HCT116 (cell line): Measurements from ENCODE around the gene LDLRAD4. TPM values are rescaled to one million over a fixed set of nuclear protein-coding genes. Genes with fewer than 3 reads are reported as not detected.

Experiments used
- ATAC-seq: fragments of 200-7000 bp; cut with Tn5 transposase; 2 replicates; pipeline ENCODE4 v1.9.1; 2020; ENCODE audit warnings: mild to moderate bottlenecking, moderate library complexity
- BruUV-seq: library from RNA; stranded (reverse); fragments of 400-500 nt; replicated peaks from 2 replicates; lab custom pipeline; 2021; lab: Mats Ljungman, UMichigan
- CTCF ChIA-PET: fragments of 300-600 bp; sonication (Branson Sonifier 250); formaldehyde crosslinking; loops from one replicate; lab custom pipeline; 2021; ENCODE audit warnings: antibody characterized with exemption; lab: Charles Lee
- POLR2A ChIA-PET: fragments of 300-600, 350-600 bp; sonication (Branson Sonifier 250); formaldehyde crosslinking; loops from one replicate; lab custom pipeline; 2021; ENCODE audit warnings: antibody characterized with exemption; lab: Charles Lee
- RAD21 ChIA-PET, 2 experiments: fragments of 300-600 bp; sonication (Branson Sonifier 250); formaldehyde crosslinking; loops; one replicate each; lab custom pipeline; 2023; ENCODE audit warnings: low total read pairs in 2 of 2; ENCODE audit not compliant: uncharacterized antibody in 2 of 2, unreplicated experiment in 2 of 2, low non-redundant PET in 1 of 2; lab: Charles Lee
- DNase-seq: peaks from one replicate; pipeline ENCODE4 v3.0.0-alpha.2; 2010; ENCODE audit warnings: low read depth, low spot score
- H2AFZ ChIP-seq: fragments of 200-600 bp; shearing (Covaris generic), sonication (generic); 2 replicates; pipeline ENCODE4 v1.6.1; 2017; ENCODE audit warnings: low read depth, mixed run types, mixed read lengths, antibody characterized with exemption, low read length; ENCODE audit not compliant: poor library complexity, severe bottlenecking
- H3K27ac ChIP-seq: 2 replicates; pipeline ENCODE4 v1.5.1; 2012; ENCODE audit warnings: low read depth, low read length
- H3K27me3 ChIP-seq: fragments of 200-600 bp; sonication (generic); 2 replicates; pipeline ENCODE4 v1.6.1; 2016; ENCODE audit warnings: mixed run types, low read length, mixed read lengths; ENCODE audit not compliant: insufficient read depth
- H3K36me3 ChIP-seq, 2 experiments: fragments of 200-500 bp in 1 of 2; fragments of 200-600 bp in 1 of 2; sonication (Bioruptor generic) in 1 of 2; sonication (generic) in 1 of 2; 2 replicates each; pipeline versions ENCODE4 v1.5.1 to v1.6.1; 2014 to 2016; ENCODE audit warnings: low read length in 2 of 2, inconsistent platforms in 1 of 2, mixed read lengths in 1 of 2, mixed run types in 1 of 2; ENCODE audit not compliant: insufficient read depth in 2 of 2, control insufficient read depth in 1 of 2
- H3K4me1 ChIP-seq, 2 experiments: fragments of 200-600 bp in 1 of 2; sonication (generic) in 1 of 2; 2 replicates each; pipeline versions ENCODE4 v1.5.1 to v1.6.1; 2012 to 2017; ENCODE audit warnings: low read length in 2 of 2, inconsistent platforms in 1 of 2, mild to moderate bottlenecking in 1 of 2, mixed read lengths in 1 of 2, mixed run types in 1 of 2, moderate library complexity in 1 of 2; ENCODE audit not compliant: insufficient read depth in 2 of 2, control insufficient read depth in 1 of 2
- H3K4me2 ChIP-seq: fragments of 200-600 bp; sonication (generic); 2 replicates; pipeline ENCODE4 v1.6.1; 2017; ENCODE audit warnings: mixed run types, low read length, mixed read lengths
- H3K4me3 ChIP-seq, 2 experiments: fragments of 200-600 bp in 1 of 2; sonication (generic) in 1 of 2; replicated peaks in 1 of 2; 2 replicates each; pipeline ENCODE4 v1.5.1; 2011 to 2016; ENCODE audit warnings: low read length in 2 of 2, control low read depth in 1 of 2, low read depth in 1 of 2, mild to moderate bottlenecking in 1 of 2, mixed read lengths in 1 of 2, mixed run types in 1 of 2
- H3K79me2 ChIP-seq: fragments of 200-600 bp; sonication (generic); 2 replicates; pipeline ENCODE4 v1.6.1; 2017; ENCODE audit warnings: mild to moderate bottlenecking, mixed run types, low read length, moderate library complexity, mixed read lengths; ENCODE audit not compliant: insufficient read depth
- H3K9ac ChIP-seq: fragments of 200-600 bp; sonication (generic); 2 replicates; pipeline ENCODE4 v1.6.1; 2016; ENCODE audit warnings: low read length, mixed read lengths
- H3K9me2 ChIP-seq: fragments of 200-600 bp; sonication (generic), shearing (Covaris generic); 2 replicates; pipeline ENCODE4 v1.6.1; 2017; ENCODE audit warnings: mixed run types, mild to moderate bottlenecking, moderate library complexity; ENCODE audit not compliant: insufficient read depth
- H3K9me3 ChIP-seq, 2 experiments: fragments of 200-500 bp in 1 of 2; fragments of 200-600 bp in 1 of 2; sonication (Bioruptor generic) in 1 of 2; sonication (generic) in 1 of 2; 2 replicates each; pipeline ENCODE4 v1.6.1; 2014 to 2017; ENCODE audit warnings: low read length in 2 of 2, mixed read lengths in 2 of 2, inconsistent platforms in 1 of 2, low read depth in 1 of 2, mild to moderate bottlenecking in 1 of 2, mixed run types in 1 of 2, moderate library complexity in 1 of 2; ENCODE audit not compliant: control insufficient read depth in 1 of 2, insufficient read depth in 1 of 2
- H4K20me1 ChIP-seq: fragments of 200-600 bp; sonication (generic), shearing (Covaris generic); 2 replicates; pipeline ENCODE4 v1.6.1; 2017; ENCODE audit warnings: mixed run types, mild to moderate bottlenecking, moderate library complexity; ENCODE audit not compliant: insufficient read depth
- CEBPB ChIP-seq: IDR thresholded peaks from 2 replicates; pipeline ENCODE4 v1.6.1; 2012; ENCODE audit warnings: low read depth
- ELF1 ChIP-seq: IDR thresholded peaks from 2 replicates; pipeline ENCODE4 v1.6.1; 2012; ENCODE audit warnings: low read depth, borderline replicate concordance
- EZH2 ChIP-seq: fragments of 200-600 bp; sonication (generic); IDR thresholded peaks from 2 replicates; pipeline ENCODE4 v1.6.1; 2017; ENCODE audit warnings: antibody characterized with exemption, mixed run types
- JUND ChIP-seq: IDR thresholded peaks from 2 replicates; pipeline ENCODE4 v1.6.1; 2012
- SIN3A ChIP-seq: IDR thresholded peaks from 2 replicates; pipeline ENCODE4 v1.6.1; 2012; ENCODE audit warnings: low read depth
- SP1 ChIP-seq: IDR thresholded peaks from 2 replicates; pipeline ENCODE4 v1.6.1; 2012; ENCODE audit warnings: low read depth
- SRF ChIP-seq: IDR thresholded peaks from 2 replicates; pipeline ENCODE4 v1.6.1; 2012; ENCODE audit warnings: low read depth
- YY1 ChIP-seq: IDR thresholded peaks from 2 replicates; pipeline ENCODE4 v1.6.1; 2011; ENCODE audit warnings: low read length, low read depth, moderate library complexity, mild to moderate bottlenecking; ENCODE audit not compliant: insufficient replicate concordance; ENCODE audit errors: extremely low read depth
- ZNF274 ChIP-seq: fragments of 200-500 bp; sonication (Bioruptor generic); IDR thresholded peaks from 2 replicates; pipeline ENCODE4 v1.6.1; 2014; ENCODE audit warnings: mild to moderate bottlenecking, low read depth, low read length, inconsistent platforms
- intact Hi-C: fragments of 100-400 bp; cut with micrococcal nuclease; formaldehyde crosslinking; loops from 2 replicates; pipeline ENCODE4 v1.10.0; 2022
- total RNA-seq: library from RNA; stranded (reverse); gene quantifications from one replicate; pipeline ENCODE4 v1.2.1, GENCODE V29; 2021; ENCODE audit not compliant: unreplicated experiment
- TF ChIP-seq, protein P1 (sequence below): IDR thresholded peaks from 2 replicates; pipeline ENCODE4 v1.6.1; 2011; ENCODE audit warnings: mild to moderate bottlenecking, low read length, moderate library complexity; ENCODE audit not compliant: insufficient replicate concordance; ENCODE audit errors: extremely low read depth

The LDLRAD4 gene
- total RNA-seq, 1 experiment from 2014 or later: 1.2 TPM

DNA sequence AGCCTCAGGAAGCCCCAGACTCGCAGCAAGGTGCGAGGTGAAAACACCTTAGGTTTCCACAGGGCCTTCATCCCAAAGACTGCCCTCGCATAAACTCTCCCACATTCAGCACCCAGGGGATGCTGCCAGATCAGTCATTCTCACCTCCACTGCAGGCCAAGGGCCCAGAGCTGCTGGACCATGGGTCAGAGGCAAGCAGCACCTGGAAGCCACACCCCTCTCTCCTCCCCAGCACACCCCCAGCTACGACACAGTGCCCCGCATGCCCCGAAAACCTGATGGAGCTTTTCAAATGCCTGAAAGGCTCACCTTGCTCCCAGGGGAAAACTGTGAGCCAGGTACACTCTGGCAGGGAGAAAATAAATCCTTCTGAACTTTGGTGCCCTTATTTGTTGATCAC lies 31.9 kb upstream of the LDLRAD4 start:
- Histone ChIP-seq H3K27ac (no peak overlapping the region), H4K20me1 (no peaks in the 10 kb centered on the region), H3K4me1 (no peaks in the 10 kb centered on the region), H2AFZ (no peak overlapping the region), H3K9me3 (no peaks in the 10 kb centered on the region), H3K4me2 (no peak overlapping the region), H3K9me2 (no peaks in the 10 kb centered on the region), H3K27me3 (no peaks in the 10 kb centered on the region), H3K36me3 (no peaks in the 10 kb centered on the region), H3K9ac (no peak overlapping the region), H3K79me2 (no peaks in the 10 kb centered on the region), H3K4me3 (no peak overlapping the region)
- CTCF ChIA-PET: no interaction called here
- intact Hi-C loops: no loop called here
- no TSS peak for BruUV-seq
- TF ChIP-seq SP1 (no peak), ELF1 (no peak), SIN3A (no peak), YY1 (no peak), CEBPB (no peak), EZH2 (no peak), ZNF274 (no peak), SRF (no peak), JUND (no peak)
- TF ChIP-seq, protein P1, sequence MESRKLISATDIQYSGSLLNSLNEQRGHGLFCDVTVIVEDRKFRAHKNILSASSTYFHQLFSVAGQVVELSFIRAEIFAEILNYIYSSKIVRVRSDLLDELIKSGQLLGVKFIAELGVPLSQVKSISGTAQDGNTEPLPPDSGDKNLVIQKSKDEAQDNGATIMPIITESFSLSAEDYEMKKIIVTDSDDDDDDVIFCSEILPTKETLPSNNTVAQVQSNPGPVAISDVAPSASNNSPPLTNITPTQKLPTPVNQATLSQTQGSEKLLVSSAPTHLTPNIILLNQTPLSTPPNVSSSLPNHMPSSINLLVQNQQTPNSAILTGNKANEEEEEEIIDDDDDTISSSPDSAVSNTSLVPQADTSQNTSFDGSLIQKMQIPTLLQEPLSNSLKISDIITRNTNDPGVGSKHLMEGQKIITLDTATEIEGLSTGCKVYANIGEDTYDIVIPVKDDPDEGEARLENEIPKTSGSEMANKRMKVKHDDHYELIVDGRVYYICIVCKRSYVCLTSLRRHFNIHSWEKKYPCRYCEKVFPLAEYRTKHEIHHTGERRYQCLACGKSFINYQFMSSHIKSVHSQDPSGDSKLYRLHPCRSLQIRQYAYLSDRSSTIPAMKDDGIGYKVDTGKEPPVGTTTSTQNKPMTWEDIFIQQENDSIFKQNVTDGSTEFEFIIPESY: no peak
- no peak for DNase-seq
- POLR2A ChIA-PET: no interaction called here
- ATAC-seq: no peak
- RAD21 ChIA-PET: no interaction called here
